Activated CD8-positive, alpha-beta T cell treated with anti-CD3 and anti-CD28 coated beads, Interleukin-2, amount 10 ng/mL, durations not matched to agents 7 days and 5 days (primary cell): ENCODE measurements around the gene PLAU. TPM values are rescaled to one million over a fixed set of nuclear protein-coding genes. Genes with fewer than 3 reads are reported as not detected.
A peak's percentile ranks its signal among the peaks of the same experiment; 100 is the strongest.

Source experiments
- ATAC-seq: fragments of 150-1000 bp; cut with Tn5 transposase; one replicate; pipeline ENCODE4 v1.10.0; 2021; ENCODE audit warnings: moderate library complexity
- CTCF ChIA-PET: fragments of 350-600 bp; sonication (Branson Sonifier 250); formaldehyde crosslinking; loops from one replicate; lab custom pipeline; 2021; ENCODE audit warnings: antibody characterized with exemption; lab: Charles Lee
- POLR2A ChIA-PET: fragments of 350-600 bp; sonication (Branson Sonifier 250); formaldehyde crosslinking; loops from one replicate; lab custom pipeline; 2021; ENCODE audit warnings: antibody characterized with exemption; lab: Charles Lee
- DNase-seq: peaks from one replicate; pipeline ENCODE4 v3.0.0-alpha.2; 2020
- H3K27ac Mint-ChIP-seq: one replicate; pipeline ENCODE4 v1.8.0; 2021; ENCODE audit warnings: mild to moderate bottlenecking, mixed read lengths
- H3K27me3 Mint-ChIP-seq: one replicate; pipeline ENCODE4 v1.8.0; 2021; ENCODE audit warnings: low read depth, mixed read lengths
- H3K36me3 Mint-ChIP-seq: one replicate; pipeline ENCODE4 v1.8.0; 2021; ENCODE audit warnings: low read depth, mixed read lengths
- H3K4me1 Mint-ChIP-seq: one replicate; pipeline ENCODE4 v1.8.0; 2021; ENCODE audit warnings: low read depth, mixed read lengths
- H3K4me3 Mint-ChIP-seq: one replicate; pipeline ENCODE4 v1.8.0; 2021; ENCODE audit warnings: mild to moderate bottlenecking, mixed read lengths
- H3K9me3 Mint-ChIP-seq: one replicate; pipeline ENCODE4 v1.8.0; 2022; ENCODE audit warnings: mixed read lengths; ENCODE audit not compliant: insufficient read depth
- total RNA-seq, 2 experiments: library from RNA; stranded (reverse); gene quantifications; one replicate each; pipeline ENCODE4 v1.2.3, GENCODE V29; 2021

PLAU gene
- total RNA-seq, 2 experiments from 2014 or later: 1.1 to 1.6 TPM

GRCh38 chr10:73877533-73878160, 33.3 kb upstream of the PLAU start:
- Mint-ChIP-seq H3K4me3 (no peak overlapping the region), H3K36me3 (peaks cover 8% of the 10 kb centered on the region), H3K4me1 (peaks cover 61% of the 10 kb centered on the region), H3K9me3 (no peaks in the 10 kb centered on the region), H3K27me3 (peaks cover 6% of the 10 kb centered on the region), H3K27ac (no peak overlapping the region)
- no peak for DNase-seq
- no peak for ATAC-seq
- ChIA-PET CTCF (interaction anchor here (0.8 to 8.2 kb wide), 8 partner anchors 9 to 199 kb away, joined by 3 to 431 read pairs (median 27); a partner anchor contains a TSS), POLR2A (interaction anchor here (0.6 kb wide), 1 partner anchor 27 kb away, joined by 4 read pairs; no protein-coding TSS in a partner anchor)

DNA sequence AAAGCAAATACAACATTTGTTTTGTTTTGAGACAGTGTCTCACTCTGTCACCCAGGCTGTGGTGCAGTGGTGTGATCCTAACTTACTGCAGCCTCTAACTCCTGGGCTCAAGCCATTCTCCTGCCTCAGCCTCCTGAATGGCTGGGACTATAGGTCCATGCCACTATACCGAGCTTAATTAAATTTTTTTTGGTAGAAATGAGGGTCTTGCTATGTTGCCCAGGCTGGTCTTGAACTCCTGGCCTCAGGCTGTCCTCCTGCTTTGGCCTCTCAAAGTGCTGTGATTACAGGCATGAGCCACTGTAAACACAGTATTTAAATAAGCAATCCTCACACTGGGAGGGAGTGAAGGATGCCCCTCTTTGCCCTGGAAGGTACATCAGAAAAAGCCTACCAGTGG, 32.6 kb upstream of the PLAU start:
- ATAC-seq: no peak
- Mint-ChIP-seq H3K4me3 (no peak overlapping the region), H3K27me3 (peaks cover 6% of the 10 kb centered on the region), H3K4me1 (peaks cover 53% of the 10 kb centered on the region), H3K9me3 (no peaks in the 10 kb centered on the region), H3K36me3 (peaks cover under 1% of the 10 kb centered on the region), H3K27ac (no peak overlapping the region)
- CTCF ChIA-PET: interaction anchor here (1.1 to 8.2 kb wide), 19 partner anchors 8 to 356 kb away, joined by 3 to 431 read pairs (median 11); partner anchors contain the start of gene SEC24C
- DNase-seq: no peak
- POLR2A ChIA-PET: interaction anchor here (0.6 to 2.1 kb wide), 2 partner anchors 27 to 29 kb away, joined by 4 to 14 read pairs; no protein-coding TSS in a partner anchor

- no peak overlapping the region for H3K4me3 Mint-ChIP-seq
- ChIA-PET CTCF (interaction anchor here (0.6 to 8.2 kb wide), 68 partner anchors 9 to 1332 kb away, joined by 3 to 431 read pairs (median 5); partner anchors contain the start of genes PLAU, SEC24C and ZSWIM8), POLR2A (interaction anchor here (0.6 to 2.1 kb wide), 14 partner anchors 11 to 633 kb away, joined by 3 to 14 read pairs (median 4); partner anchors contain the start of gene CHCHD1)
- peak overlapping the region; percentile 61 for H3K27ac Mint-ChIP-seq
- H3K27me3 Mint-ChIP-seq: peaks cover 6% of the 10 kb centered on the region
- no peaks in the 10 kb centered on the region for H3K9me3 Mint-ChIP-seq
- peaks cover 53% of the 10 kb centered on the region for H3K4me1 Mint-ChIP-seq
- DNase-seq (peak; percentile 97), ATAC-seq (peak; percentile 93)
- no peaks in the 10 kb centered on the region for H3K36me3 Mint-ChIP-seq
Observed at GRCh38 chr10:73879296-73880173, 31.4 kb upstream of the PLAU start.

GRCh38 chr10:73881221-73881919, 29.6 kb upstream of the PLAU start:
- Mint-ChIP-seq H3K27me3 (peaks cover 6% of the 10 kb centered on the region), H3K9me3 (no peaks in the 10 kb centered on the region), H3K27ac (no peak overlapping the region), H3K4me1 (peaks cover 44% of the 10 kb centered on the region), H3K36me3 (no peaks in the 10 kb centered on the region), H3K4me3 (no peak overlapping the region)
- ChIA-PET POLR2A (interaction anchor here (1.3 kb wide), 1 partner anchor 30 kb away, joined by 4 read pairs; no protein-coding TSS in a partner anchor), CTCF (interaction anchor here (0.8 to 8.2 kb wide), 8 partner anchors 20 to 200 kb away, joined by 3 to 431 read pairs (median 18); a partner anchor contains a TSS)
- ATAC-seq: no peak
- no peak for DNase-seq

DNA sequence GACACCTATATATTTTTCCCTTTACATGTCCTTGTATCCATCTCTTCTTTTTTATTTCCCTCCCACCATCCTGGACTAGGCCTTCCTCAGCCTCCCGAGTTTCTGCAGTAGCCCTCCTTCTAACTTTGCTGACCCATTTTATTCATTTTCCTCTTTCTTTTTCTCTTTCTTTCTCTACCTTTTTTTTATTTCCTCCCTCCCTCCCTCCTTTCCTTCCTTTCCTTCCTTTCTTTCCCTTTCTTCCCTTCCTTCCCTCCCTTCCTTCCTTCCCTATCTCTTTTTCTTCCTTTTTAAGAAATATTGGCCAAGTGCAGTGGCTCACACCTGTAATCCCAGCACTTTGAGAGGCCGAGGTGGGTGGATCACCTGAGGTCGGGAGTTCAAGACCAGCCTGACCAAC, 26.9 kb upstream of the PLAU start:
- DNase-seq (no peak), ATAC-seq (no peak)
- CTCF ChIA-PET: interaction anchor here (2.2 to 11.9 kb wide), 2 partner anchors 34 to 54 kb away, joined by 11 to 408 read pairs; no protein-coding TSS in a partner anchor
- Mint-ChIP-seq H3K9me3 (no peaks in the 10 kb centered on the region), H3K27ac (no peak overlapping the region), H3K4me1 (peaks cover 25% of the 10 kb centered on the region), H3K36me3 (no peaks in the 10 kb centered on the region), H3K4me3 (no peak overlapping the region), H3K27me3 (peaks cover 6% of the 10 kb centered on the region)
- POLR2A ChIA-PET: no interaction called here

DNA sequence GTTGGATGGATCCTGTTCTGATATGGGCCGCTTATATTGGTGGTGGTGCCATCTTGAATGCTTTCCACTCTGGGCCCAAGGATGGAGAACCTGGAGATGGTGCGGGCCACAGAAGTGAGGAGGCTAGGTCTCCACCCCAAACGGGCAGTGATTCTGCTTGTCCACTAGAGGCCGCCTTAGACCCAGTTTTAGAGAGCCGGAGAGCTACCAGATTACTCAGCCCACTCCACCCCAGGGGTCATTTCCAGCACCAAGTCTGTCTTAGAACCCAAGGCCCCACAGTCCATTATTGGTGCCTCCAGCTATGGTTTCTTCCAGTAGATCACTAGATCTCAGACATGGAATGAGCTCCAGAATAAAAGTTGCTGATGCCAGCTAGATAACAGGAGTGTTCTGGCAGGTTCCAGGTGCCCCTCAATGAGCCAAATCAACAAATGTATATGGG, 24.8 kb upstream of the PLAU start:
- Mint-ChIP-seq H3K4me3 (no peak overlapping the region), H3K27me3 (peaks cover 4% of the 10 kb centered on the region), H3K9me3 (no peaks in the 10 kb centered on the region), H3K27ac (no peak overlapping the region), H3K4me1 (peaks cover 7% of the 10 kb centered on the region), H3K36me3 (no peaks in the 10 kb centered on the region)
- ChIA-PET POLR2A (interaction anchor here (1.1 kb wide), 1 partner anchor 55 kb away, joined by 6 read pairs; no protein-coding TSS in a partner anchor), CTCF (interaction anchor here (0.6 to 11.9 kb wide), 77 partner anchors 8 to 1351 kb away, joined by 3 to 408 read pairs (median 4); partner anchors contain the start of genes ADK, AP3M1, CAMK2G and VCL)
- ATAC-seq: peak; percentile 93
- DNase-seq: peak; percentile 81

DNA sequence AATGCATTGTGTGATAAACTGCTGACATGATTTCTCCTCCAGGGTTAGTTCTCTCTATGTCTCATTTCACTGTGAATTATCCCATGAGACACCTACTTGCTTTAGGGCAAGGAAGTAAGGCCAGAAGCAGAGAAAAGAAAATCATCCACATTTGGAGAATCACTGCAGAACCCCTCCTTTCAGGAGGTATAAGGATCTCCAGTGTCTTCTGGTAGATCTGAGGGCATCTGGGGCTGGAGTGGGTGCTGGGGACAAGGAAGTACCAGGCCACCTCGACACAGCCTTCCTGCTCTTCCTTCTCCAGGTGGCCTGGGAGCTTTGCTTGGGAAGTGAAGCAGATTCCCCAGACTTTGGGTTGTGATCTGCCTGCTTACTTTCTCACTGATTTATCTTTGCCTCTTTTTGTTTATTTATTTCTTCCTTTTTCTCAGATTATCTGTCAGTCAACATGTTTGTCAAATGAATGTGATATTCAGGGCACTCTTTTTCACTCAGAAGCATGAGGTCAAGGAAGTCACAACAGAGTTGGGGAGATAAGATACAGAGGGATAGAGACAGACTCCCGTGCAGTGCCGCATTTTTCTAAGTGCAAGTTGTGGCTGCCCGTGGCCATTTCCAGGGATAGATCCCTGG, 24.2 kb upstream of the PLAU start:
- POLR2A ChIA-PET: interaction anchor here (1.1 kb wide), 1 partner anchor 54 kb away, joined by 6 read pairs; no protein-coding TSS in a partner anchor
- no peak overlapping the region for H3K4me3 Mint-ChIP-seq
- H3K9me3 Mint-ChIP-seq: no peaks in the 10 kb centered on the region
- CTCF ChIA-PET: interaction anchor here (0.6 to 11.9 kb wide), 77 partner anchors 7 to 1350 kb away, joined by 3 to 408 read pairs (median 4); partner anchors contain the start of genes ADK, AP3M1, CAMK2G and VCL
- no peaks in the 10 kb centered on the region for H3K36me3 Mint-ChIP-seq
- H3K27me3 Mint-ChIP-seq: peaks cover 1% of the 10 kb centered on the region
- ATAC-seq (no peak), DNase-seq (no peak)
- no peak overlapping the region for H3K27ac Mint-ChIP-seq
- peaks cover 7% of the 10 kb centered on the region for H3K4me1 Mint-ChIP-seq

GRCh38 chr10:73887294-73888039, 23.5 kb upstream of the PLAU start:
- H3K27ac Mint-ChIP-seq: no peak overlapping the region
- H3K27me3 Mint-ChIP-seq: peaks cover 4% of the 10 kb centered on the region
- DNase-seq (no peak), ATAC-seq (no peak)
- peaks cover 7% of the 10 kb centered on the region for H3K4me1 Mint-ChIP-seq
- no peaks in the 10 kb centered on the region for H3K36me3 Mint-ChIP-seq
- CTCF ChIA-PET: interaction anchor here (0.7 to 11.9 kb wide), 25 partner anchors 8 to 347 kb away, joined by 3 to 408 read pairs (median 6); no protein-coding TSS in a partner anchor
- POLR2A ChIA-PET: interaction anchor here (0.8 to 1.0 kb wide), 2 partner anchors 35 to 53 kb away, joined by 3 read pairs; no protein-coding TSS in a partner anchor
- no peaks in the 10 kb centered on the region for H3K9me3 Mint-ChIP-seq
- H3K4me3 Mint-ChIP-seq: no peak overlapping the region

DNA sequence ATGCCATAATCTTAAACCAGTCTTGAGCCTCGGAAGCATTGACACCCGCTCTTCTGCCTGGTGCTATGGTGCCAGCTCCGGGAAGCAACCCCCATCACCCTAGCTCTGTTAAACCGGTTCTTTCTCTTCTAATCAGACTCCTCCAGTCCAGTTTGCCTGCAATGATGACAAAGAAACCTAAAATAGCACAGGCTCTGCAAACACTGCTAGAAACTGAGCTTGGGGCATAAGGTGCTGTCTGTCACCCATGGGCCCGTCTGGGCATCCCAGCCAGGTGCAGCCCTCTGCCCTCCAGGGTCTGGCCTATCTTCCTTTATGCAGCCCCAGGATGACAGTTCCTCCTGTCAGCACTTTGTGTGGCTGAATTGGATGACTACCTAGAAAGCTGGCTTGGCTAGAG, 22.4 kb upstream of the PLAU start:
- Mint-ChIP-seq H3K36me3 (no peaks in the 10 kb centered on the region), H3K4me3 (no peak overlapping the region), H3K9me3 (no peaks in the 10 kb centered on the region), H3K4me1 (peaks cover 7% of the 10 kb centered on the region), H3K27me3 (peaks cover 9% of the 10 kb centered on the region), H3K27ac (no peak overlapping the region)
- DNase-seq: no peak
- POLR2A ChIA-PET: interaction anchor here (0.7 to 1.0 kb wide), 2 partner anchors 11 to 34 kb away, joined by 3 to 4 read pairs; no protein-coding TSS in a partner anchor
- no peak for ATAC-seq
- CTCF ChIA-PET: interaction anchor here (0.8 to 11.9 kb wide), 9 partner anchors 9 to 215 kb away, joined by 3 to 408 read pairs (median 26); no protein-coding TSS in a partner anchor
